HG02840 (cell line): ENCODE measurements around the gene PTAFR.

ENCODE experiments used
- ATAC-seq: cut with Tn5 transposase; IDR thresholded peaks from one replicate; pipeline ENCODE4 v1.9.1; 2021; ENCODE audit warnings: mild to moderate bottlenecking, moderate library complexity, moderate number of reproducible peaks; ENCODE audit not compliant: unreplicated experiment, low FRiP score

PTAFR gene

GRCh38 chr1:28126783-28127490 is 49.6 kb downstream of the PTAFR start:
- no peak for ATAC-seq

- ATAC-seq, result no peak
Observed at GRCh38 chr1:28126212-28126611, 50.3 kb downstream of the PTAFR start.

GRCh38 chr1:28123461-28123961 is 53.0 kb downstream of the PTAFR start:
- ATAC-seq, result no peak

GRCh38 chr1:28122183-28122582 is 54.3 kb downstream of the PTAFR start:
- ATAC-seq, result no peak

- no peak for ATAC-seq
Observed at GRCh38 chr1:28119556-28119955, 56.9 kb downstream of the PTAFR start.

- ATAC-seq, result no peak
Observed at GRCh38 chr1:28118640-28119307, 57.7 kb downstream of the PTAFR start.

GRCh38 chr1:28115267-28115666 is 61.2 kb downstream of the PTAFR start:
- ATAC-seq, result no peak

- no peak for ATAC-seq
Observed at GRCh38 chr1:28114844-28115243, 61.6 kb downstream of the PTAFR start.

- no peak for ATAC-seq
Observed at GRCh38 chr1:28113242-28113572, 63.3 kb downstream of the PTAFR start.

- no peak for ATAC-seq
Observed at GRCh38 chr1:28112388-28113241, 63.9 kb downstream of the PTAFR start.

- ATAC-seq, result no peak
Observed at GRCh38 chr1:28111157-28111556, 65.3 kb downstream of the PTAFR start.

- ATAC-seq, result no peak
Observed at GRCh38 chr1:28110555-28110954, 65.9 kb downstream of the PTAFR start.

- ATAC-seq, result no peak
Observed at GRCh38 chr1:28109639-28110038, 66.9 kb downstream of the PTAFR start.

- no peak for ATAC-seq
Observed at GRCh38 chr1:28108001-28108400, 68.5 kb downstream of the PTAFR start.

- no peak for ATAC-seq
Observed at GRCh38 chr1:28104866-28105467, 71.5 kb downstream of the PTAFR start.

GRCh38 chr1:28102189-28102588 is 74.3 kb downstream of the PTAFR start:
- no peak for ATAC-seq

GRCh38 chr1:28099050-28099769 is 77.3 kb downstream of the PTAFR start:
- ATAC-seq, result no peak
